NCI-H460 (cell line): ENCODE data around the gene RRP12. TPM values are rescaled to one million over a fixed set of nuclear protein-coding genes. Genes with fewer than 3 reads are reported as not detected.

Experiments
- DNase-seq: peaks from one replicate; pipeline ENCODE4 v3.0.0-alpha.2; 2016; ENCODE audit warnings: low read depth; ENCODE audit errors: extremely low read depth
- total RNA-seq: library from RNA; depleted of rRNA; stranded (reverse); fragments of >200 nt; shearing (Covaris generic); gene quantifications from 2 replicates; pipeline ENCODE4 v1.2.3, GENCODE V29; 2014

The RRP12 gene
- total RNA-seq, 1 experiment from 2014 or later = 66.8 TPM

DNA sequence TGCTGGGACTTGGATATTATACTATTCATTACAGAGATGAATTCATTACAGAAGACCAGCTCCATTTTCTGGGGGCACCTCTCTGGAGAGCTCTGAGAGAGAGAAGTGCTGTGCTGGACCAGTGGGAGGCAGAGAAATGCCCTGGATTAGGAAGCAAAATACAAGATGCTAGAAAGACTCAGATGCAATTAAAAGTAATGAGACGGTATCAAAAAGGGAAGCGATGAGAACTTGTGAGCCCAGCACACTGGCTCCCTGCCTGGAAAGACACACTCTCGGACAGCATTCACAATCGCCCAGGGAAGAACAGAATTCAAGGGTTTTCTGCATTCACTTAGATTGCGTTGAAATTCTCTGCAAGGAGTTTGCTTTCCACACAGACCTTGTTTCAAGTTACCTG is 63.1 kb downstream of the RRP12 start:
- DNase-seq = no peak

- DNase-seq = no peak
These were observed 64.0 kb downstream of the RRP12 start for GRCh38 chr10:97336942-97337831.

DNA sequence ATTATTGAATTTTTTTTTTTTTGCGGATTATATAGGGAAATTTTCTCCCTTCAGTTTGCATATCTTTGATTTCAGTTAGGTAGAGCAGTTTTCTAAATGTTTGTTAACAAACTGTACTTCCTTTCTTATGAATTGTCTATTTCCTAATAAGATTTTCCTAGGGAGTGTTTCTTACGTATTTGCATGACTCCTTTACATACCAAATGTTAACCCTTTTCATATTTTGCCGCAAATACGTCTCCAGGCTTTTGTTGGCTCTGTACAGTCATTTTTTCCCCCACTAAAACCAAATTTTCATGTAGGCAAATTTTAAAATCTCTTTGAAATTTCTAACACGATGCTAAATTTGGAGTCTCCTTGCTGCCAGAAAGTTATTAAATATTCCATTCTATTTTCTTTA is 64.7 kb downstream of the RRP12 start:
- DNase-seq = no peak

- DNase-seq = no peak
These were observed 65.1 kb downstream of the RRP12 start for GRCh38 chr10:97336006-97336405.

DNA sequence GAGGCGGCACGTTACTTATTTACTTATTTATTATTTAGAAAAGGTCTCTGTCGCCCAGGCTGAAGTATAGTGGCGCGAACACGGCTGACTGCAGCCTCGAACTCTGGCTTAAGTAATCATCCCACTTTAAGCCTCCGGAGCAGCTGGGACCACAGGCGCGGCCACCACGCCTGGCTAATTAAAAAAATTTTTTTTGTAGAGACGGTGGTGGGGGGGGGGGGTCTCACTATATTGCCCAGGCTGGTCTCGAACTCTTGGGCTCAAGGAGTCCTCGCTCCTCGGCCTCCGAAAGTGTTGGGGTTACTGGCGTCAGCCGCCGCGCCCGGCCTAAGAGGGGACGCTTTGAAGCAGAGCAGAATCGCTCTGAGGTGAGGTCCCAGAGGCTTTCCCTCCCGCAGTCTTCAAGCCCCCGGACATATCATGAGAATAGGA is 65.9 kb downstream of the RRP12 start:
- DNase-seq = no peak

- DNase-seq = peak; percentile 82
These were observed 66.6 kb downstream of the RRP12 start, which contains the start of gene FRAT2 for GRCh38 chr10:97334370-97335175. Gene FRAT2 (minus strand): TSS chr10:97334729. CDS start chr10:97334572, 157 bp downstream.

- no peak for DNase-seq
These were observed 67.4 kb downstream of the RRP12 start for GRCh38 chr10:97333601-97334369.

- DNase-seq = no peak
These were observed 67.9 kb downstream of the RRP12 start for GRCh38 chr10:97333351-97333600.

DNA sequence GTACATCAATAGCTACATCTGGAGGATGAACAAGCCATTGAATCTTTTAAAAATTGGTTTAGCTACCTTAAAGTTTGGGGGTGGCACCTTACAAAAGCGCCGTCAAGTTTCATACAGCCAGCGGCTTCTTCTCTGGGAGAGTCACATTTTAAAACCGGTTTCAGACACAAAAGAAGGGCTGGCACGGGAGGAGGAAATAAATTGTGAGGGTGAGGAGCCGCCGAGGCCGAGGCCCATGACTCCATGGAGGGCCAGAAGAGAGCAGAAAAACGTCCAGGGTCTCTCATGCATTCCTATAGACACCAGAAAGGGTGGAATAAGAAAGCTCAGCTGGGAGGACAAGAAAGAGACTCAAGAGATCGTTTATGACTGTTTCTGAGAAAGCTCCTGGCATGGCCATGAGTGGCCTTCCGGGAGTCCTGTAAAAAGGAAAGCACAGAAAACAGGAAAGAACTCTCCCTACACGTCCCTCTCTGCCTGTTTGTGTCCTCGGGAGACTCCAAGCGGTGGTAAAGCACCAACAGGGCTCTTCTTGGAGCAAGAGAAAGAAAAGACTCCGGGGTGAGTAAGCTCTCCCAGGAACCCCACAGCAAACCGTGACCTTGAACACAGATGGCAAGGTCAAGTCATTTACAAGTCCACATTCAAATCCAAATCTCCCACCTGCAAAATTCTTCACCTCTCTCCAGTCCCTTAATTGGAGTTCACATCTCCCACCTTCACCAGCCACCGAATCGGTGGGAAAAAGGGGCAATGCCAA is 68.4 kb downstream of the RRP12 start:
- DNase-seq = peak; percentile 70

DNA sequence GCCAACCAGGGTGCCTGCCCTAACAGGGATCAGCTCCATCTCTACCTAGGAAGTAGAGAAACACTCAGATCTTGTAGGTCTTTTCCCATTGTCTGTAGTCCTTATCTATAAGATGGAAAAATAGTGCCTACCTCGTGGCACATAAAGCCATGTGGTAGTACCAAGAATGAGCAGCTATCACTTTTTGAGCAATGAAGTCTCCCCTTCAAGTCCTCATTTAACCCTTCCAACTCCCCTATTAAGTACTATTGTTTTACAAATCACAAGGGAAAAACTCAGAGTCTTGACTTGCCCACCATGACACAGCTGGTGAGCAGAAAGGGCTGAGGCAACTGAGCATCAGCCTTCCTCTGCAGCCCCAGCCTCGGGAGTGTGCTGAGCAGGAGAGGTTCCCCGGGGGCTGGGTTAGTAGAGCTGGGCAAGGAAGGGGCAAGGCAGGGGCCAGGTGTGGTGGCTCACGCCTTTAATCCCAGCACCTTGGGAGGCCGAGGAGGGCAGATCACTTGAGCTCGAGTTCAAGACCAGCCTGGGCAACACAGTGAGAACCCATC is 69.9 kb downstream of the RRP12 start:
- no peak for DNase-seq

DNA sequence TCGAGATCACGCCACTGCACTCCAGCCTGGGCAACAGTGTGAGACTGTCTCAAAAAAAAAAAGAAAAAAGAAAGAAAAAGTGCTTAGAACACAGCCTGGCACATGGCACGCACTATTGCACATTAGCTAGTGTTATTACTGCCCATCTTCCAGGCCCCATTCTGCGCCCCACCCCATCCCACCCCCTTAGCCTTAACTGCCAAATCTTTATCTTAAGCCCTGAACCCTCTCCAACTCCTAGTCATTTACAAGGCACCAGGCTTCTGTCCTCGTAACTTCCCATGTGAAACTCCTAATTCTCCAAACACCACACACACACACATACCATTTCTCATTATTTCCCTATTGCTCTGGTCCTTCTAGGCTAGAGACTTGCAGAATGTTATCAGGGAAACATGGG is 71.4 kb downstream of the RRP12 start:
- no peak for DNase-seq

- DNase-seq = no peak
These were observed 72.3 kb downstream of the RRP12 start for GRCh38 chr10:97328646-97329453.

DNA sequence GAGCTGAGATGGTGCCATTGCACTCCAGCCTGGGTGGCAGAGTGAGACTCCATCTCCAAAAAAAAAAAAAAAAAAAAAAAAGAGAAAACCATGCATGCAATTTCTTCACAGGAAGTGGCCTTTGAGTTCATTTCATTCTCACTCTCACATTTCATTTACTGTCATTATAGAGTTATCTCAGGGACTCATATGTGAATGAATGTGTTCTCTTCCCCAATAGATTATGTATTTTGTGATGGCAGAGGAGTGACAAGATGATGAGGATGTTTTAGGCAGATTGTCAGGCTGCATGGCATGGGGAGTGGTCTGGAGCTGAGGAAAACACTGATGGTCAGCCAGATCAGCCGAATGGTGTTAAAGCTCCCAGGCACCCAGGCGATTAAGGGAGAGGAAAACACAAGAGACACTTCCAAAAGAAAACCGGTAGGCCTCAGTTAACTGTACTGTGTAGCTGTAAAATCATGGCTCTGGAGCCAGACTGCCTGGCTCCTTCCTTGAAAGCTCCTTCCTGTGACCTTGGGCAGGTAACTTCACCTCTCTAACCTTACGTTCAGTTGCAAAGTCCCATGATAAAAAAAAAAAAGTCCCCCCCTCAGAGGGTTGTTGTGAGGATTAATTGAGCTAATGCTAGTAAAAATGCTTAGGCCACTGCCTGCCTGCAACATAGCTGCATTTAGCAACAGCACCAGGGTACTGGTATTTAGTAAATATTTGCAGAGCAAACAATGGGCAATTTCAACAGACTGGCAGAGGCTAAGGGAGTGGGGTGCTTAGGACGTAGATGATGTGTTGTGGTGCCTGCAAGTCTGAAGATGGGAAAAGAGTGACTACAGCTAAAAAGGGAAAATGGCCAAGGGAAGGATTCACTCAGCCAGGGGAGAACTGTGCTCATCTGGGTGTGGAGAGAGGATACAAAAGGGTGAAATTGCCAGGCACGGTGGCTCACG is 73.5 kb downstream of the RRP12 start:
- DNase-seq = peak; percentile 46

DNA sequence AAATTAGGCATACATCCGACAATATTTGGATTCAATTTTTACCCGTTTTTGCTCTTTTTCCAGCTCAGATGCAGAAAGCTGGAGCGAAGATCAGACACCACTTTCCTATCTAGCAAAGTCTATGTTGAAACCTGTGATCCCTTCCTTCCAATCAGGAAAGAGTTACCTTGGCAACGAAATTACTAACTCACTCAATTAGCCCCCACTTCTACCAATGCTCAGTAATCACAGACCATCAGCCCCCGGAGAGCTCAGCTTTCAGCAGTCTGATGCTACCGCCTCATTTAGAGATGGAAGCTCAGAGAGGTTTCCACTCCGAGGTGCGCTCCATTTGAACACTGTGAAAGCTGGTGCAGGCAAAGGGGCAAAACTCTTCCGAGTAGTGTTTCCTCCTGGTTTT is 75.4 kb downstream of the RRP12 start:
- no peak for DNase-seq

DNA sequence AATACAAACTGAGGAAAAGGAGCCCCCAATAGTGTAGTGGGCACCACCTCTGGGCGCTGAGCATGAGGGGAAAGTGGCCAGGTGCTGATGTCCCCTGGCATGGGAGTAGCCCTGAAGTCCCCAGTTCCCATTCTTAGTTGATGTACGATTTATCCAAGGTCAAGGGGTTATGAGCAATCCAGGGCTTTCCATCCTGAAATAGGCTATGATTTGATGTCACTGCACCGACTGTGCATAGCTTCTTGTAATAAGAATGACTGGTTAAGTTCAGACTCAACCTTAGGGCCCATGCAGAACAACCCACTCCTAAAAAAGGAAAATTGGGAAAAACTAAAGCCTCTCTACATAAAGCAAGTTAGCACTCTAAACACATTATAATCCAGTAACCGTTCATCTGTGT is 77.6 kb downstream of the RRP12 start:
- DNase-seq = no peak

GRCh38 chr10:97321804-97322190 is 79.3 kb downstream of the RRP12 start:
- DNase-seq = no peak

DNA sequence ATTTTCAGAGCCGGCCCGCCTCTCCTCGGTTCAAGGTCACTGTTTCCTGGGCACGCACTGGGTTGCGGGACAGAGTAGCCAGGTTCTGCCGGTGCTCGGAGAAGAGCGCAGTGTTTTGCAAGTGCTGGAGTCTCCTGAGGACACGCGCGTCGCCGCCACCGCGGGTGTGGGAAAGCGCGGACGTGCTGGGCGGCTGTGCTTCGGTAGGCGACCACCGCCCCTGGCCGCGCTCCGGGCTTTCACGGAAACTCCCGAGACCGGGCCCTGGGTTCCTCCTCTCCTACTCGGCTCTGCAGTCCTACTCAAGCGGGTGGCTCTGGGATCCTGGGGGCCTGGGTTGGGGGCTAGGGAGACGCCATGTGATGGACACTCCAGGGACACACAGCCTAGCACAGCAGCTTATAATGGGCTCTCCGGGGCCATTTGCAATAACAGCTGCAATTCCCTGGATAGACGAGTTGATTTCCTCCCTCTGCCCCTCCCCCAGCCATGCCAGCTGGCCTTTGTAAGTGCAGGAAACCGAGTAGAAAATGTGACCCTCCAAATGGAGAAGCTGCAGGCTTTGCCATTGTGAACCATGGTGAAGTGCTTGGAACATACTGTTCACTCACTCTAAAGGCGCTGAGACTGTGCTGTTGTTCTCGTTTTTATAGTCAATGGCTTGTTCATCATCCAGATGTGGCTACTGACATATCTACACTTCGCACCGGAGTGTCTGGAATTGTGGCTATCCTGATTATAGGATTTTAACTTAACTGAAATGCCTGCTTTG is 79.9 kb downstream of the RRP12 start:
- no peak for DNase-seq
